NCI-H446 (cell line): ENCODE measurements around the gene MCU.

ENCODE experiments used
- DNase-seq, 2 experiments: peaks; one replicate each; lab custom pipeline; 2025; lab: John Stamatoyannopoulos, UW

The MCU gene

GRCh38 chr10:72802763-72803505 lies 111.0 kb downstream of the MCU start:
- no peak for DNase-seq

GRCh38 chr10:72808001-72808400 lies 116.1 kb downstream of the MCU start:
- DNase-seq = peak in 1 of 2 experiments; percentile 0

- no peak for DNase-seq
These were observed 117.1 kb downstream of the MCU start for GRCh38 chr10:72809006-72809405.

GRCh38 chr10:72810976-72811375 lies 119.0 kb downstream of the MCU start:
- DNase-seq = no peak

GRCh38 chr10:72812415-72812752 lies 120.4 kb downstream of the MCU start:
- no peak for DNase-seq

GRCh38 chr10:72812753-72813430 lies 120.9 kb downstream of the MCU start:
- DNase-seq = peak in 1 of 2 experiments; percentile 19

GRCh38 chr10:72814099-72814790 lies 122.3 kb downstream of the MCU start:
- peak in 1 of 2 experiments; percentile 6 for DNase-seq

GRCh38 chr10:72816565-72816964 lies 124.6 kb downstream of the MCU start:
- no peak for DNase-seq

GRCh38 chr10:72818076-72818475 lies 126.1 kb downstream of the MCU start:
- no peak for DNase-seq

GRCh38 chr10:72819053-72819452 lies 127.1 kb downstream of the MCU start:
- no peak for DNase-seq

GRCh38 chr10:72821606-72822005 lies 129.7 kb downstream of the MCU start:
- no peak for DNase-seq

- no peak for DNase-seq
These were observed 130.5 kb downstream of the MCU start for GRCh38 chr10:72822342-72822986.

GRCh38 chr10:72825163-72825562 lies 133.2 kb downstream of the MCU start:
- no peak for DNase-seq

GRCh38 chr10:72826346-72826745 lies 134.4 kb downstream of the MCU start:
- DNase-seq = no peak

GRCh38 chr10:72828294-72828693 lies 136.4 kb downstream of the MCU start:
- no peak for DNase-seq

- no peak for DNase-seq
These were observed 138.7 kb downstream of the MCU start for GRCh38 chr10:72830625-72831024.

- no peak for DNase-seq
These were observed 139.9 kb downstream of the MCU start for GRCh38 chr10:72831696-72832409.

GRCh38 chr10:72832701-72833100 lies 140.8 kb downstream of the MCU start:
- no peak for DNase-seq

GRCh38 chr10:72834183-72834825 lies 142.4 kb downstream of the MCU start:
- peak in 1 of 2 experiments; percentile 21 for DNase-seq

GRCh38 chr10:72840319-72840718 lies 148.4 kb downstream of the MCU start:
- DNase-seq = no peak

GRCh38 chr10:72841487-72841886 lies 149.5 kb downstream of the MCU start:
- no peak for DNase-seq
